CD1c-positive myeloid dendritic cell (primary cell): ENCODE results near the gene CAMSAP2.

Experiments
- DNase-seq: peaks from one replicate; pipeline ENCODE4 v3.0.0-alpha.2; 2016; ENCODE audit errors: extremely low spot score

The CAMSAP2 gene

GRCh38 chr1:200883118-200883517, 144.4 kb downstream of the CAMSAP2 start:
- no peak for DNase-seq

- DNase-seq: no peak
Observed at GRCh38 chr1:200885623-200886402, 147.1 kb downstream of the CAMSAP2 start.

DNA sequence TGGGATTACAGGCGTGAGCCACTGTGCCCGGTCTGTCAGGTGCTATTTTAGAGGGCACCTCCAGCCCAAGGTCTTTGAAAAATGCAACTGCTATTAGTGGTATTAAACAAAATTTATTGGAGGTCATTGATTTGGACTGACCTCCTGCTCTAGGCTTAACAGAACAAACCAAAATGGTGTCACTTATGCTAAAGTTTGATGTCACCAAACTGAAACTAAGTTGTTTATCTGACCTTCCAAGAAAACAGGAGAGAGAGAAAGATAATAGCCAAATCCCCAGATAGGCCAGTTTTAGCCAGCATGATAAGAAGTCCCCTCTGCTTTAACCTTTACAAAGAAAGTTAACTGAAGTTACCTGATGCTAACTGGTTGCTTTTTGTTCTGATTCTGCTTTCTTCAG, 147.9 kb downstream of the CAMSAP2 start:
- DNase-seq: no peak

- no peak for DNase-seq
Observed at GRCh38 chr1:200887036-200887435, 148.3 kb downstream of the CAMSAP2 start.

GRCh38 chr1:200887772-200888348, 149.2 kb downstream of the CAMSAP2 start:
- DNase-seq: no peak

DNA sequence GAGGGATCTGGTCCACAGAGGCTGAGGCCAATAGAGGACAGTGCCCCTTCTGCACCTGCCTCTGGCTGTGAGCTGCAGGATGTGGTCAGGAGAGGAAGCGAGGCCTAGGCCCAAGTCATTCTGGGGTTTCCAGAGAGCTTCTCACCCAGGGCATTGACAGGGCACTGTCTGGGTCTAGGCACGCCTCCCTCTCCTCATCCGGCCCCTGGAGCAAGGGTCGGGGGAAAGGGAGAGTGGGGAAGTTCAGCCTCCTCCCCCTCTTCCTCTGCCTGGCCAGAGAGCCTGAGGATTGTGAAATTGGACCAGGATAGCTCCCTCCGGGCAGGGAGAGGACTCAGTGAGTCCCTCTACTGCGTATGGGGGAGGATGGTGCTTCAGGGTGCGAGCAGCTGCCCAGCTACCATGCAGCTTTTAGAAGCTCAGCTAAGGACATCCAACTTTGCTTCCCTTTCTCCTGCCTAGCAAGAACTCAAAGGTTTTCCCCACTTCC, 149.7 kb downstream of the CAMSAP2 start:
- peak; percentile 47 for DNase-seq

- DNase-seq: no peak
Observed at GRCh38 chr1:200889571-200889970, 150.9 kb downstream of the CAMSAP2 start.

GRCh38 chr1:200890027-200890426, 151.3 kb downstream of the CAMSAP2 start:
- DNase-seq: no peak

GRCh38 chr1:200890818-200891773, 152.4 kb downstream of the CAMSAP2 start:
- DNase-seq: peak; percentile 37

DNA sequence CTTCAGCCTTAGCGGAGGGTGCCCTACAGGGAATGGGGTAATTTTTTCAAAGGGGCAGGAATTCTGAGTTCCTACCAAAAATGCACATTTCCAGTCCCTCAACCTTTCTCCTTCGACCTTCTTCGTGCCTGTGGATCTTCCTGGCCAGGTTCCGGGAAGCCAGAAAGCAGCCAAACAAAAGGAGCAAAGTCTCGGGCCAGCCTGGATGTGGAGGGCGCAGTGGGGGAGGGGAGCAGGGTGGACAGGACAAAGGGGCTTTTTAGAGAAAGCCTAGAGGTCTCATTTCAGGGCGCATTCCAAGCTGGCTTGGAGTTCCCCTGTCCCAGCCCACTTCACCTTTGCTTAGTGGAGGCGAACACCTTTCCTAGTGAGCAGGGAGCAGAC, 153.1 kb downstream of the CAMSAP2 start:
- no peak for DNase-seq

- no peak for DNase-seq
Observed at GRCh38 chr1:200892546-200892945, 153.9 kb downstream of the CAMSAP2 start.

DNA sequence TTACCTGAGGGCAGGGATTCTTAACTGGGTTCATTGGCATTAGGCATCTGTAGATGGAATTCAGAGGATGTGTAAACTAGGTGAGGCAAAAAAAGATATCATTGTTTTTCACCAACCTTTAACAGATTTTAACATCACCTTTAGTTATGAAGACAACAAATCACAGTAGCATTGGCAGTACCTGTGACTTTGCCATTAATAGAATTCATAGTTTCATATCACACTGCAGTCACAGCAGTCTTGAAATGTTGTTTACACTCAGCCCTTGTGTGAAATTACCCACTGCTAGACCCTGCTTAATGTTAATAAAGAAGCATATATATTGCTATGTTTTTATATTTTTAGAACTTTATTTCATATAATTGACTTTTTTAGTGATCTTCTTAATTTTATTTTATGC, 154.3 kb downstream of the CAMSAP2 start:
- no peak for DNase-seq

GRCh38 chr1:200893411-200893901, 154.8 kb downstream of the CAMSAP2 start:
- DNase-seq: no peak

- DNase-seq: no peak
Observed at GRCh38 chr1:200894712-200895442, 156.2 kb downstream of the CAMSAP2 start, which contains the start of gene INAVA. INAVA (plus strand) TSS chr1:200894900; CDS start chr1:200898401, 3,501 bp downstream.

GRCh38 chr1:200895443-200895789, 156.7 kb downstream of the CAMSAP2 start:
- DNase-seq: no peak

- no peak for DNase-seq
Observed at GRCh38 chr1:200895801-200896530, 157.3 kb downstream of the CAMSAP2 start.

- peak; percentile 19 for DNase-seq
Observed at GRCh38 chr1:200896531-200897196, 158.0 kb downstream of the CAMSAP2 start.

GRCh38 chr1:200897259-200897658, 158.6 kb downstream of the CAMSAP2 start:
- DNase-seq: no peak

DNA sequence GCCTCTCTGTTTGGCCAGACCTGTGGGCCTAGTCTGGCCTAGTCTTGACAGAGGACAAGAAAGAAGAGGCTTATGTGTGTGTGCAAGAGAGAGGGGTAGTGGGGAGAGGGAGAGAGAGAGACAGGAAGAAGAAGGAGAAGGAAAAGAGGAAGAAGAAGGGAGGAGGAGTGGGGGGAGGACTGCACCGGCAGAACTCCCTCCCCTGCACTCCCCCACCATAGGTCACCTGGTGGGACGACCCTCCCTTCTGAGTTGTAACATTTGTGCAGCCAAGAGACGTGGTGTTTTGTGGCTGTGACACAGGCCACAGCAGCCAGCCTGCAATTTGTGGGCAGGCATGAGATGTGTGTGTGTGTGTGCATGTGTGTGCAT, 160.3 kb downstream of the CAMSAP2 start:
- DNase-seq: no peak

GRCh38 chr1:200899451-200899915, 160.8 kb downstream of the CAMSAP2 start:
- no peak for DNase-seq
